CD4-positive, alpha-beta T cell (primary cell): Measurements from ENCODE around the gene THOC5. TPM values are rescaled to one million over a fixed set of nuclear protein-coding genes. Genes with fewer than 3 reads are reported as not detected.
A peak's percentile ranks its signal among the peaks of the same experiment; 100 is the strongest.

Experiments used
- ATAC-seq: fragments of 200-7000 bp; cut with Tn5 transposase; one replicate; pipeline ENCODE4 v1.10.0; 2022; ENCODE audit warnings: mild to moderate bottlenecking; ENCODE audit not compliant: poor library complexity
- CTCF ChIA-PET: fragments of 350-600 bp; sonication (Branson Sonifier 250); formaldehyde crosslinking; loops from one replicate; lab custom pipeline; 2021; ENCODE audit warnings: antibody characterized with exemption, inconsistent platforms; lab: Charles Lee
- POLR2A ChIA-PET: fragments of 350-600 bp; sonication (Branson Sonifier 250); formaldehyde crosslinking; loops from one replicate; lab custom pipeline; 2021; ENCODE audit warnings: antibody characterized with exemption, inconsistent platforms; lab: Charles Lee
- DNase-seq, 14 experiments: peaks; one replicate each; pipeline ENCODE4 v3.0.0-alpha.2; 2013 to 2020; ENCODE audit warnings: mixed read lengths in 2 of 14
- H3K27ac ChIP-seq, 2 donors: one replicate each; pipeline versions ENCODE4 v1.5.1 to v1.7.0; 2013; ENCODE audit warnings: low read length in 2 of 2, low read depth in 1 of 2, mild to moderate bottlenecking in 1 of 2
- H3K27me3 ChIP-seq, 2 experiments: 1 replicate in 1 of 2; 2 replicates in 1 of 2; pipeline versions ENCODE4 v1.6.1 to v1.7.0; 2013; ENCODE audit warnings: low read length in 2 of 2, control low read depth in 1 of 2, mild to moderate bottlenecking in 1 of 2, moderate library complexity in 1 of 2; ENCODE audit not compliant: insufficient read depth in 2 of 2, control insufficient read depth in 1 of 2
- H3K36me3 ChIP-seq: one replicate; pipeline ENCODE4 v1.6.1; 2013; ENCODE audit warnings: low read length, control low read depth; ENCODE audit not compliant: insufficient read depth
- H3K4me1 ChIP-seq: one replicate; pipeline ENCODE4 v1.6.1; 2013; ENCODE audit warnings: low read length, control low read depth; ENCODE audit not compliant: insufficient read depth
- H3K4me3 ChIP-seq: one replicate; pipeline ENCODE4 v1.5.1; 2013; ENCODE audit warnings: mild to moderate bottlenecking, low read length, moderate library complexity
- H3K9me3 ChIP-seq, 2 experiments: 1 replicate in 1 of 2; 2 replicates in 1 of 2; pipeline versions ENCODE4 v1.6.1 to v1.7.0; 2013; ENCODE audit warnings: low read length in 2 of 2, mild to moderate bottlenecking in 2 of 2, control low read depth in 1 of 2, moderate library complexity in 1 of 2; ENCODE audit not compliant: control insufficient read depth in 1 of 2, insufficient read depth in 1 of 2
- H3K27ac Mint-ChIP-seq: one replicate; pipeline ENCODE4 v1.8.0; 2020; ENCODE audit warnings: mixed read lengths
- H3K27me3 Mint-ChIP-seq: one replicate; pipeline ENCODE4 v1.8.0; 2021; ENCODE audit warnings: mixed read lengths
- H3K36me3 Mint-ChIP-seq: one replicate; pipeline ENCODE4 v1.8.0; 2021; ENCODE audit warnings: low read depth, mixed read lengths
- H3K4me1 Mint-ChIP-seq: one replicate; pipeline ENCODE4 v1.8.0; 2021; ENCODE audit warnings: low read depth, mixed read lengths
- H3K4me3 Mint-ChIP-seq: one replicate; pipeline ENCODE4 v1.8.0; 2020; ENCODE audit warnings: mild to moderate bottlenecking, mixed read lengths
- H3K9me3 Mint-ChIP-seq: one replicate; pipeline ENCODE4 v1.8.0; 2020; ENCODE audit warnings: mixed read lengths
- intact Hi-C, 2 experiments: fragments of 100-400 bp; cut with DNase I in 1 of 2; cut with micrococcal nuclease in 1 of 2; formaldehyde crosslinking; loops; one replicate each; pipeline versions ENCODE4 v1.15.1 to v1.9.0; 2023 to 2025; cut with DNase I, micrococcal nuclease
- total RNA-seq, 174 experiments: library from RNA in 2 of 174; stranded (reverse) in 2 of 174; gene quantifications; one replicate each; pipeline ENCODE4 v1.2.3 and lab custom pipeline; 2021 to 2026
- TF ChIP-seq, protein P1 (sequence below): fragments of 200-600 bp; IDR thresholded peaks from one replicate; pipeline ENCODE4 v1.8.0; 2022; ENCODE audit warnings: antibody characterized with exemption, mild to moderate bottlenecking

THOC5 gene
- total RNA-seq, 2 experiments from 2014 or later: 27.1 to 32.9 TPM

DNA sequence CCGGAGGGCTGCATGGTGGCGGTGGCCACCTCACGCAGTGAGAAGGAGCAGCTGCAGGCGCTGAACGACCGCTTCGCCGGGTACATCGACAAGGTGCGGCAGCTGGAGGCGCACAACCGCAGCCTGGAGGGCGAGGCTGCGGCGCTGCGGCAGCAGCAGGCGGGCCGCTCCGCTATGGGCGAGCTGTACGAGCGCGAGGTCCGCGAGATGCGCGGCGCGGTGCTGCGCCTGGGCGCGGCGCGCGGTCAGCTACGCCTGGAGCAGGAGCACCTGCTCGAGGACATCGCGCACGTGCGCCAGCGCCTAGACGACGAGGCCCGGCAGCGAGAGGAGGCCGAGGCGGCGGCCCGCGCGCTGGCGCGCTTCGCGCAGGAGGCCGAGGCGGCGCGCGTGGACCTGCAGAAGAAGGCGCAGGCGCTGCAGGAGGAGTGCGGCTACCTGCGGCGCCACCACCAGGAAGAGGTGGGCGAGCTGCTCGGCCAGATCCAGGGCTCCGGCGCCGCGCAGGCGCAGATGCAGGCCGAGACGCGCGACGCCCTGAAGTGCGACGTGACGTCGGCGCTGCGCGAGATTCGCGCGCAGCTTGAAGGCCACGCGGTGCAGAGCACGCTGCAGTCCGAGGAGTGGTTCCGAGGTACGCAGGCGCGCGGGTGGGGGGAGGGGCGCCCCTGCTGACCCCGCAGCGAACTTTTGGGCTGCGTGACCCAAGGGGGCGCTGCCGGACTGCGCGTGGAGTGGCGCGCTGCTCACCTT is 72.9 kb downstream of the THOC5 start:
- peaks cover 44 to 45% of the 10 kb centered on the region in 2 experiments for H3K27me3 ChIP-seq
- TF ChIP-seq, protein P1, sequence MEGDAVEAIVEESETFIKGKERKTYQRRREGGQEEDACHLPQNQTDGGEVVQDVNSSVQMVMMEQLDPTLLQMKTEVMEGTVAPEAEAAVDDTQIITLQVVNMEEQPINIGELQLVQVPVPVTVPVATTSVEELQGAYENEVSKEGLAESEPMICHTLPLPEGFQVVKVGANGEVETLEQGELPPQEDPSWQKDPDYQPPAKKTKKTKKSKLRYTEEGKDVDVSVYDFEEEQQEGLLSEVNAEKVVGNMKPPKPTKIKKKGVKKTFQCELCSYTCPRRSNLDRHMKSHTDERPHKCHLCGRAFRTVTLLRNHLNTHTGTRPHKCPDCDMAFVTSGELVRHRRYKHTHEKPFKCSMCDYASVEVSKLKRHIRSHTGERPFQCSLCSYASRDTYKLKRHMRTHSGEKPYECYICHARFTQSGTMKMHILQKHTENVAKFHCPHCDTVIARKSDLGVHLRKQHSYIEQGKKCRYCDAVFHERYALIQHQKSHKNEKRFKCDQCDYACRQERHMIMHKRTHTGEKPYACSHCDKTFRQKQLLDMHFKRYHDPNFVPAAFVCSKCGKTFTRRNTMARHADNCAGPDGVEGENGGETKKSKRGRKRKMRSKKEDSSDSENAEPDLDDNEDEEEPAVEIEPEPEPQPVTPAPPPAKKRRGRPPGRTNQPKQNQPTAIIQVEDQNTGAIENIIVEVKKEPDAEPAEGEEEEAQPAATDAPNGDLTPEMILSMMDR: no peak
- peak overlapping the region; percentile 37 for H3K4me3 ChIP-seq
- peaks cover 0 to 18% of the 10 kb centered on the region in 2 experiments for H3K9me3 ChIP-seq
- Mint-ChIP-seq H3K36me3 (no peaks in the 10 kb centered on the region), H3K4me1 (peaks cover 19% of the 10 kb centered on the region), H3K27ac (no peak overlapping the region), H3K9me3 (no peaks in the 10 kb centered on the region), H3K27me3 (peaks cover 59% of the 10 kb centered on the region), H3K4me3 (no peak overlapping the region)
- POLR2A ChIA-PET: no interaction called here
- no peak for ATAC-seq
- peak in 6 of 14 experiments; percentile 5 to 77 (median 40) for DNase-seq
- H3K4me1 ChIP-seq: peaks cover 22% of the 10 kb centered on the region
- CTCF ChIA-PET: no interaction called here
- intact Hi-C loops: no loop called here
- H3K27ac ChIP-seq: no peak overlapping the region
- no peaks in the 10 kb centered on the region for H3K36me3 ChIP-seq

GRCh38 chr22:29480262-29480511 is 73.4 kb downstream of the THOC5 start:
- no peaks in the 10 kb centered on the region for H3K9me3 Mint-ChIP-seq
- no peak overlapping the region for H3K27ac Mint-ChIP-seq
- intact Hi-C loops: no loop called here
- Histone ChIP-seq H3K4me3 (no peak overlapping the region), H3K27me3 (peaks cover 44 to 45% of the 10 kb centered on the region in 2 experiments), H3K36me3 (no peaks in the 10 kb centered on the region), H3K9me3 (peaks cover 0 to 18% of the 10 kb centered on the region in 2 experiments), H3K4me1 (peaks cover 22% of the 10 kb centered on the region), H3K27ac (no peak overlapping the region)
- DNase-seq: no peak
- no peaks in the 10 kb centered on the region for H3K36me3 Mint-ChIP-seq
- CTCF ChIA-PET: no interaction called here
- POLR2A ChIA-PET: no interaction called here
- no peak for ATAC-seq
- H3K27me3 Mint-ChIP-seq: peaks cover 64% of the 10 kb centered on the region
- TF ChIP-seq, protein P1: no peak
- no peak overlapping the region for H3K4me3 Mint-ChIP-seq
- peaks cover 19% of the 10 kb centered on the region for H3K4me1 Mint-ChIP-seq

DNA sequence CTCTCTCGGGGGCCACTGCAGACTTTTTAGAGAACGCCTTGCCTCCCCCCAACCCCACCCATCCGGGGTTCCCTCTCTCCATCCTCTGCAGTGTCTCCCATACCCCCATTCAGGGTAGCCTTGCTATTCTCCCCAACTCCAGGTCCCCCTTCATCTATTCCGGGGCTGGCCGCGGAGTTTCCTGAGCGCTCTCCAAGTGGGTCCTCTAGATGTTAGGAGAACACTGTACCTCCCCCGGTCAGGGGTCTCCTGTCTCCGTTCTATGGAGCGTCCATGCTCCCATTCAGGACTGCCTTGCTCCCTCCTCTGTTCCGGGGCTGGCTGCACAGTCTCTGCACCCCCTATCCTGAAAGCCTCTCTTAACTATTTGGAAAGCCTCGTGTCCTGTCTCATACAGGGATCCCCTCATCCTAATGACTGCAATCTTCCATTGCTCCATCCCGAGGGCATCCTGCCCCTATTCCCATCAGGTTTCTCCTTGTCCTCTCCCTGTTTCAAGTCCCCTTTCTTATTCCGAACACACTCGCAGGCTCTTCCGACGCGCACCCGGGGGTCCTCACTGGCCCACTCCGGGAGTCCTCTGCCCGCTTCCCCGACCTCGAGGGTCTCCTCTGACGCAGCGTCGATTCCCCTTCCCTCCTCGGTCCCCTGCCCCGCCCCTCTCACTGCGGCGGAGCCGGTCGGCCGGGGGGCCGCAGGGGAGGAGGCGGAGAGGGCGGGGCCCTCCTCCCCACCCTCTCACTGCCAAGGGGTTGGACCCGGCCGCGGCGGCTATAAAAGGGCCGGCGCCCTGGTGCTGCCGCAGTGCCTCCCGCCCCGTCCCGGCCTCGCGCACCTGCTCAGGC is 73.9 kb downstream of the THOC5 start, which contains the start of gene NEFH:
NEFH (plus strand) TSS at position 802 of the 845 bp plus-strand sequence. CDS start 45 bp downstream, outside the sequence.
- Histone ChIP-seq H3K4me1 (peaks cover 22% of the 10 kb centered on the region), H3K27me3 (peaks cover 44 to 45% of the 10 kb centered on the region in 2 experiments), H3K4me3 (peak within 1 kb of the TSS; percentile 37), H3K36me3 (no peaks in the 10 kb centered on the region), H3K27ac (no peak within 1 kb of the TSS), H3K9me3 (peaks cover 0 to 18% of the 10 kb centered on the region in 2 experiments)
- ChIA-PET CTCF (no interaction called here), POLR2A (no interaction called here)
- ATAC-seq (no peak), DNase-seq (no peak)
- Mint-ChIP-seq H3K9me3 (no peaks in the 10 kb centered on the region), H3K4me1 (peaks cover 19% of the 10 kb centered on the region), H3K4me3 (peak within 1 kb of the TSS; percentile 62), H3K27me3 (peaks cover 67% of the 10 kb centered on the region), H3K36me3 (no peaks in the 10 kb centered on the region), H3K27ac (no peak within 1 kb of the TSS)
- TF ChIP-seq, protein P1: no peak
- intact Hi-C loops: loop anchor here in 1 of 2 experiments (10.0 kb wide), 1 partner anchor 85 kb away; no protein-coding TSS in a partner anchor
